Measurements from ENCODE around the gene RPS28.
"Not testable (repeated sequence)": the region's sequence is repeated elsewhere in the genome, so short reads cannot be mapped to it uniquely, and the experiment has no call there.

The RPS28 gene

DNA sequence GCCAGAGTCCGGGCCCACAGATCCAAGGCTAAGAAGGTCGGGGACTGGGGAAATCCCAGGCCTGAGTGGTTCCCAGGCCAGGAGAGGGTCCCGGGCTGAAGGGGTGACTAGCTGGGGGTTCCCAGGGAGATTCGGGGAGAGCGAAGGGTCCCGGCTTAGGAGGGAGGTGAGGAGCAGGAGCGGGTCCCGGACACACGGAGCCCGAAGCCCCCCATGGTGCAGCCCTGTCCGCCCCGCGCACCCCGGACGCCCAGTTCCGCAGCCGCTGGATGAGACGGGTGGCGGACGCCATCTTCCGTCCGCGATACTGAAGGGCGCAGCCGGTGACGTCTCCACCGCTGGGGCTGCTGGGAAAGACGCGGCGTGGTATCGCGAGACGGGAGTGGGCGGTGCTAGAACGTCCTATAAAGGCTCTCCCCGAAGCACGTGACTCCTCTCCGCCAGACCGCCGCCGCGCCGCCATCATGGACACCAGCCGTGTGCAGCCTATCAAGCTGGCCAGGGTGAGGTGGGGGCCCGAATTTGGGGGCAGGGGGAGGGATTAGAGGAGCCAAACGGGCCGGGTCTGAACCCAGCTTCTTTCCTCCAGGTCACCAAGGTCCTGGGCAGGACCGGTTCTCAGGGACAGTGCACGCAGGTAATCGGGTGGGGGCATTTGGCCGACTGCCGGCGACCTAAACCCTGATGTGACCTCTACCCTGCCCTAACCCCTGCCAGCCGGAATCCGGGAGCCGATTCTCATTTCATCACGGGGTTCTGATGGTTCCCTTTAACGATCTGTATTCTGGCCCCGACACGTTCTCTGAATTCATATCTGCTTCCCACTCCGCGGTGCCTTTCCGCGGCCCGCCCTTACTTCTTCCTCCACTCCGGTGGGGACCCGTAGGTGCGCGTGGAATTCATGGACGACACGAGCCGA is at the start of gene RPS28, which contains the start of gene NDUFA7:
TSS of gene RPS28 (plus strand) at position 430 of the 919 bp plus-strand sequence. CDS start at position 465, 35 bp downstream.
TSS of gene NDUFA7 (minus strand) at position 309 of the 919 bp plus-strand sequence. CDS start at position 292, 17 bp downstream.
- DNase-seq, result peak; percentile 69

- not testable (repeated sequence) for DNase-seq
These were observed 44.8 kb upstream of the RPS28 start for GRCh38 chr19:8276508-8276907.

DNA sequence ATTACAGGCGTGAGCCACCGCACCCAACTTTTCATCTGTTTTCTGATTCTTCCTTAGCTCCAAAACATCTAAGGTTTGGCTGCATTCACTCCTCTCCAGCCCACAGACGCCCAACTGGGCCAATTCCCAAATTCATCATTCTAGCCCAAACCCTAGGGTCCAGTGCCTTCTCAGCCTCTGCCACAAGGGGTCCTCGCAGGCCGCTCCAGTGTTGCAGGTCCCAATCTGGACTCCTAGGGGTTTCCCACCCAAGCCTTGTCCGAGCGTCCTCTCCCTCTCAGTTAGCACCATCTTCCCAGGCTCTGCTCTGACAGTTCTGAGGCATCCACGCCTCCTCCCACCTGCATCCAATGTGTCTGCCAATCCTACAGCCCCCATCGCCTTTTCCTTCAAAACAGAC is 30.0 kb upstream of the RPS28 start:
- DNase-seq, result not testable (repeated sequence)

GRCh38 chr19:8302357-8302691 is 19.0 kb upstream of the RPS28 start:
- DNase-seq, result no peak

DNA sequence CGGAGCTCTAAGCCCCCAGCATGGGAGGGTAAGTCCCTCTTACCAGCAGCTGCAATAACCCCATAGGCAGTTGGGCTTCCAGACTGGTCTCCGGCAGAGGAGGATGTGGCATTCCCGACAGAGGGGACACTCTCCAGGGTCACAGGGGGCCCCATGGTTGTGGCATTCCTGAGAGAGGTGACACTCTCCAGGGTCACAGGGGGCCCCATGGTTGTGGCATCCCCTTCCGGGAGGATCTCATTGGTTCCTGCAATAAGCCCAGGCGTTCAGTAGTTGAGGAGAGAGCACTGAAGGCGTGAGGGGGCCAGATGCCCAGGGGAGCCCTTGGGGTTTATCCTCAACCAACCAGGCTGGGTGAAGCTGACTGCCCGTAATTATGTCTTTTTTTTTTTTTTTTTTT is 18.6 kb upstream of the RPS28 start:
- DNase-seq, result no peak

DNA sequence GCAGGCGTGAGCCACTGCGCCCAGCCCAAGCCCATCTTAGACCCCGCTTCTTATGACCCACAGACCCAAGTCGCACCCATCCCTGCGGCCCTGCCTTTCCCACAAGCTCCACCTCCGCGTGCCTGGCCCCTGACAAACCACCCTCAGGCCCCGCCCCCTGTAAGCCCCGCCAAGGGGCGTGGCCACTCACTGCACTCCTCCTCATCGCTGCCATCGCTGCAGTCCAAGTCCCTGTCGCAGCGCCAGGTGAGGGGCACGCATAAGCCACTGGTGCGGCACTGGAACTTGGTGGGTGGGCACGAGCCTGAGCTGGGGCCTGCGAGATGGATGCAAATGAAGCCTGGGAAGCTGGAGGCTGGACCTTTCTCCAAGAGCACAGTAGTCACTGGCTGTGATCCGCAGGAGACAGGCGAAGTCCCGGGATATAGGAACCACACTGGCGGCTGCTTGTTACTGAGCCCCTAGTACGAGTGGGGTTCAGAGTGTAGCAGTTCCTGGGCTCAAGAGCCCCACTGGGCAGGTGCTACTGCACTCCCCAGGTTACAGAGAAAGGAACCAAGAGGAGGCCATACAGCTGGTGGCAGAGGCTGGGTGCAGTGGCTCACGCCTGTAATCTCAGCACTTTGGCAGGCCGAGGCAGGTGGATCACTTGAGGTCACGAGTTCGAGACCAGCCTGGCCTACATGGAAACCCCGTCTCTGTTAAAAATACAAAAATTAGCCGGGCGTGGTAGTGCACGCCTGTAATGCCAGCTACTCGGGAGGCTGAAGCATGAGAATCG is 16.3 kb upstream of the RPS28 start:
- no peak for DNase-seq

DNA sequence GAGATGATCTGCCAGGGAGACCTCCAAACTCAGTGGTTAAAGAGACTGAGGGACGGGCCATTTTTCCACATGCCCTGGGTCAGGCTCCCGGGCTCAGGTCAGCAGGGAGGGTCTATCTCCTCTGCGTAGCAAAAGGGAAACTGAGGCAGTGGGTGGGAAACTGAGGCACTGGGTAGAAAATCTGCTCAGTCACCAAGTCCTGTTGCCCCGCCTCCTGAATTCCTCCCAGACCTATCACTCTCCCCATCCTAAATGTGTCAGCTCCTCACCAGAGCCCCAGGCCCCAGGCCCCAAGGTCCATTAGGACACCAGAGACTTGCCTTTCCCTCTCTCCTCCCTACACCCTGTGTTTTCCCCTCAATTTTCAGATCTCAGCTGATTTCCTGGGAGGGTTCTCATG is 15.5 kb upstream of the RPS28 start:
- no peak for DNase-seq

GRCh38 chr19:8306235-8307054 is 14.9 kb upstream of the RPS28 start:
- DNase-seq, result no peak

- DNase-seq, result no peak
These were observed 13.8 kb upstream of the RPS28 start for GRCh38 chr19:8307400-8307964.

DNA sequence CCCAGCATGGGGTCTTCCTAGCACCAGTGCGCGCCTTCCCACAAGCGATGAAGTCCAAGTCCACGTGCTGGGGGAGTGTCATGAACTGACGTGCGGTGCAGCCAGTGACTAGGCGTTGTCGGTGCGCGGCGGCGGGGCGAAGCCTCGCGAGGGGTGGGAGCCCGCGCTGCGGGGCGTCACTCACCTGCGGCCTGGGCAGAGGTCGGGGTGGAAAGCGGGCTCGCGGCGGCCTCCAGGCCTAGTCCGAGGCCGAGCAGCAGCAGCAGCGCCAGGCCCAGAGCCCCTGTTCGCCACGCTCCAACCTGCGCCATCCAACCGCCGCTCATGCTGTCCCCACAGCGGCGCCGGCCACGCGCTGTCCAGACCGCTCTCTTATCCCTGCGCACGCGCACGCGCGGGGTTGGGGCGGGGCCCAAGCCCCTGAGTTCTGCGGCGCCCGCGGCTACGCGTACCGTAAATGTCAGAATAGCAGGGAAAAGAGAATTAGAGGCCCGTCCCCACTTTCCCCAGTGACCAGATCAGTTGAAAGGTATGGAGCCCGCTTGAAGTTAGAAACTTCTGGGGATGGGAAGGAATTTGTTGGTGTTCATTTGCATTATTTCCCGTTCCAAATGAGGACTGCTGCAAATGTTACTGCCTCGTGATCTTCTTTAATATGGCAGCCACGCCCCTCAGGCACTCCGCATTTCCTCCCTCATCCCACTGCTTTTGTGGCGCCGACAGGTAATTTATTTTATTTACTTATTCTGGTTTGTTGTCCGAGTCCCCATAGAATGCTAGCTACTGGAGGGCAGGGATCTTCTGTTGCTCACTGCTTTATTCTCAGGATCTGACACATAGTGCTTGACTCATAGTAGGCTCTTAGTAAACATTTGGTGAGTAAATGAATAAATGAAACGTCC is 13.1 kb upstream of the RPS28 start, which contains the start of gene CD320:
TSS of gene CD320 (minus strand) at position 394 of the 902 bp plus-strand sequence. CDS start at position 326, 68 bp downstream.
- DNase-seq, result no peak

GRCh38 chr19:8308891-8309291 is 12.4 kb upstream of the RPS28 start:
- DNase-seq, result no peak

DNA sequence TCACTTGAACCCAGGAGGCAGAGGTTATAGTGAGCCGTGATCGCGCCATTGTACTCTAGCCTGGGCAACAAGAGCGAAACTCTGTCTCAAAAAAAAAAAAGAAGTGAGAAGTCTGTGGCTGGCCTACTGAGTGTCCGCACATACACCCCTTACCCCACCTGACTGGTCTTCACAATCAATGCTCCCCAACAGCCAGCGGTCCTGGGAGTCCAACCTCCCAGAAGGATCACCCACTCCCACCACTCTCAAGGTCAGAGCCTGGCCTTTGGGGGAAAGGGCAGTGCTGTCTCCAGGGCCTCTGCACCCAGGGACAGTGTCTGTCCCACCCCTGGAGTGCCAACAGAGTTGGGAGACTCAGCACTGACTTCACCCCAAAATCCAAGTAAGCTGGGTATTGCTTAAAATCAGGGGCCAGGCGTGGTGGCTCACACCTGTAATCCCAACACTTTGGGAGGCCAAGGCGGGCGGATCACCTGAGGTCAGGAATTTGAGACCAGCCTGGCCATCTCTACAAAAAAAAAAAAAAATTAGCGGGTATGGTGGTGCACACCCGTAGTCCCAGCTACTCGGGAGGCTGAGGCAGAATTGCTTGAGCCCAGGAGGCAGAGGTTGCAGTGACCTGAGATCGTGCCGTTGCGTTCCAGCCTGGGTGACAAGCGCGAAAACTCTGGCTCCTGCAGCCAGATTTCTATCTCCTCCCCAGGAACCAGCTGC is 10.8 kb upstream of the RPS28 start:
- no peak for DNase-seq

- DNase-seq, result no peak
These were observed 9.6 kb upstream of the RPS28 start for GRCh38 chr19:8311461-8312260.

GRCh38 chr19:8314981-8315640 is 6.2 kb upstream of the RPS28 start:
- DNase-seq, result not testable (repeated sequence)

DNA sequence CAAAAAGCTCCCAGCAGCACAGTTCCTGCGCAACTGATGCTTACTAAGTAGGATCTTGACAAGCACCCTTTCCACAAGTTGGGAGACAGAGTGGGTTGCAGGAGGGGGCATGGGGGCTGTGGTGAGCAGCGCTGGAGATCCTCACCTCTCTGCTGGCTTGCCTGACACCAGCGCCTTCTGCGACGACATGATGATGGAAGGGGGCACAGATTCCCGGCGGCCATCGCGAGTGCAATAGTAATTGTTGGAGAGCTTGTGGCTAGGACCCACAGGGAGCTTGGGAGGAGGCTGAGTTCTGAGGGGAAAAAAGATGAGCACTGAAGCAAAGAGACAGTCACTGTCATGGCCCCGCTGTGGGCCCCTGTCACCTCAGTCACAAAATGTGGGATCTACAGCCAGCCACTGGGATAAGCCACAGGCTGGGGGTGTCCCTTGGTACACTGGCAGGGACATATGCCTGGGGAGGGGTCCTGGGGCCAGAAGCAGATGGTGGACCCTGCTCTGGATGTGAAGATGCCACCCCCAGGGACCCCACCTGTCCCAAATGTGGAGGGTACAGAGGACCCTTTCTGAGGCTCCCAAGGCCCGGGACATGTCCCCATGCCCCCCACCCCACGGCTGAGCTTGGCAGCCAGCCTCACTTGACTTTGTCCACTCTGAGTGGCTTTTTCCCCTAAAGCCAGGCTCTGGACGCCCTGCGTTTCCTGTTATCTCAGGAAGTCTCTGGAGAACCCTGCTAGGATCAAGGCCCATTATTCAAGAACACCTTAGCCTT is 4.8 kb upstream of the RPS28 start:
- DNase-seq, result no peak

- not testable (repeated sequence) for DNase-seq
These were observed 2.5 kb upstream of the RPS28 start for GRCh38 chr19:8318835-8319234.

- no peak for DNase-seq
These were observed 1.3 kb upstream of the RPS28 start for GRCh38 chr19:8319807-8320520.

All from cortex of kidney (tissue), 1 donor.